Measurements from ENCODE around the gene SURF6.
"Not testable (repeated sequence)": the region's sequence is repeated elsewhere in the genome, so short reads cannot be mapped to it uniquely, and the experiment has no call there.

SURF6 gene

DNA sequence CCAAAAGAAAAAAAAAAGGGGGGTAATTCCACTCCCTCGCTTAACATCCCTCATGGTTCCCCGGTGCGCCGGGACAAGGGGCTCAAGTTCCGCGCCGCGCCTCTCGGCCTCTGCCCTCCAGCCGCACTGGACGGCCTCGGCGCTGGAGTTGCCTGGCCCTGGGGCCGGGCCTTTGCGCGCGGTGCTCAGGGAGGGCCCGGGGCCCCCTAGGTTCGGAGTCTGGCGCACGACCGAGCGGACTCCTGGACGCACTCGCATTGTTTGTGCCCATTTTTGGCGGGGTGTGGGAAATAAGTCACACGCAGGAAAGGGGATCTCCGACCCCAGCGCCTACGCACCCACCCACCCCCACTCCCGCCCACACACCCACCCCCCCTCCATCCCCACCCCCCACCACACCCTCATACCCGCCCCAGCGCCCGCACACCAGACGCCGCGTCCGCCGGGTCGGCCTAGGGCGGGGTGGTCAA, 11.6 kb upstream of the SURF6 start:
- DNase-seq: peak; percentile 69

GRCh38 chr9:133346021-133346785, 10.2 kb upstream of the SURF6 start:
- DNase-seq: no peak

DNA sequence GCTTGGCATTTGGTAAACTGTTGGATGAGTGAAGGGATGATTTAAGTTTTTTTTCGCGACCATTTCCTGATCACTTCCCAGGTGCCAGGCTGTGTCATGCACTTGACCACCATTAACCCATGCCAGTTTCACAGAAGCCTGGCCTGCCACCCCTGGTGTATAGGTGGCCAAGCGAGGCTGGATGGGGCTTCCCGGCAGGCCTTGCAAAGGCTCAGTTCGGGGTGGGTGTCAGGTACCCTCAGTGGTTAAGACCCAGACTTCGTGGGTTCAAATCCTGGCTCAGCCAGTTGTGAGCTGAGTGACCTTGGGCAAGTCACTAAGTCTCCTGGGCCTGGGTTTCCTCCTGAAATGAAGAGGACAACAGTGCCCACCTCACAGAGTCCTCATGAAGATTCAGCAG, 9.6 kb upstream of the SURF6 start:
- no peak for DNase-seq

DNA sequence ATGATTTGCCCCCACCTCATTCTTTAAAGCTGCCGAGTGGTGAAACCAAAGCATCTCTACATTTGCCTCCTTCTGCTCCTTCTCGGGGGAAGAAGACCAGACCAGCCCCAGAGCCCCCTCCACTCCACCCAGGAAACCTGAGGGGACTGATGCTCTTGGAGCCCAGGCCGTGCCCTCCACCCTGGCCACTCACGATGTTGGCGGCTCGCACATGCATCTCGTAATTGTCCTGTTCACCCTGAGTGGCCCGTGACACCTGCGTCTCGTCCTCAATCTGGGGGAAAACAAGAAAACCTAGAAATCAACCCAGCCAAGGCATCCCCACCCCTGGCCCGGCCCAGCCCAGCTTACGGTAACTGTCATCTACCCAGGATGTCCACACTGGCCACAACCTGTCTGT, 9.0 kb upstream of the SURF6 start:
- no peak for DNase-seq

DNA sequence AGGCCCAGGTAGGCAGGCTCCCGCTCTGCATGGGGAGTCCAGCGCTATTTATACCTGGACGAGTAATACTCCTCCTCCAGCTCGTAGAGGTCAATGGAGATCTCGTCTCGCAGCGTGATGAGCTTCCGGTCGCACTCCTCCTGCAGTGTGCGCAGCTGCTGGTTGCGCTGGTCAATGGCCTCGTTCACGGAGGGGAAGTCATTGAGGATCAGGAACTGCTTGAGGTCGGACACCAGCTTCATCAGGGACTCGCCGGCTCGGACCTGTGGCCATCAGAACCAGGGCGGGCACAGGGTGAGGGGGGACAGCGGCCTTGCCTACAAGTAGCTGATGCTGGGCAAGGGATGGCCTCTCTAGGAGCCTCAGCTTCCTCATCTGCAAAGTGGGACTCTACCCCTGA, 8.1 kb upstream of the SURF6 start:
- DNase-seq: no peak

- no peak for DNase-seq
Observed at GRCh38 chr9:133342570-133342969, 6.6 kb upstream of the SURF6 start.

GRCh38 chr9:133342069-133342406, 6.0 kb upstream of the SURF6 start:
- no peak for DNase-seq

DNA sequence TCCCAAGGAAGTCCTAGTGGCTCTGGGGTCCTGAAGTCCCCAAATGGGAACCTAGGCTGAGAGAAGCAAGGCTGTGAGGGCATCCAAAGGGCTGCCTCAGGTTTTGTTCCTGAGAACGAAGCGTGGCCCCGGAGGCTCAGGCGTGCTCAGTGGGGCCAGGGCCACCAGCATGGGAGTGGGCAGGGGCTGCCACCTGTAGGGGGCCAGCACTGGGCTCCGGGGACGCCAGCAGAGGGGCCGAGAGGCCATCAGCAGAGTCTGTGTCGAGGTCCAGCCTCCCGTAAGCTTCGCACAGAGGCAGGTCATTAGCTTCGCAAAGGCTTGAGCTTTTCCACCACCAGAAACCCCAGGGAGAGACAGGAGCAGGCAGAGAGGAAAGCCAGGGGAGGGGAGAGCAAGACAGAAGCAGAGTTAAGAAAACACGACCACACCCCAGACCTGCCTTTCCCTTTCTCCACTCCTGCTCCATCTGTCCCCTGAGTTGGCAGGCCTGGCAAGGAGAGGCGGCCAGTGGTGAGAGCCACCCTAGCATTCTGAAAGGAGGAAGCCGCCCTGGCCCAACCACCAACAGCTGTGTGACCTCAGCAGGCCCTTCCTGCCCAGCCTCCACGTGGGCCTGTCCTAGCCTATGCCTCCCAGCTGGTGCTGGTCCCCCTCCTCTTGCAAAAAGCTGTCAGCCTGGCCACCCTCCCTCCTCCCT, 5.5 kb upstream of the SURF6 start:
- DNase-seq: no peak

DNA sequence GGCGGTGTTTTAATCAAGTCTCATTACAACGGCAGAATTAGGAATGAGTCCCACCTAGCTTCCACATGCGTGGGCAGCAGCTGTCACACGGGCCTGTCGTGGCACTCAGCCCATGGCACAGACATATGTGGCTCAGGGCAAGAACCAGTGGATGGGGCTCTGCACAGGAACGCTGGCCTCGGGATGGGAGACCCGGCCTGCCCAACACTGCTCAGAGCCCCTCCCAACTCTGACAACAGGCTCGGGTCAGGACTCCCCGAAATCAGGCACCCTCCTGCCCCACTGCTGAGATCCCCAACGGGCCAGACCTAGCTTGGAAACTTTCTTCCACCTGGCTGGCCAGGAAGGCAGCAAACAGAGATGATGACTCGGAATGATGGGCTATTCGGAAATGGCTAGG, 4.9 kb upstream of the SURF6 start:
- DNase-seq: no peak

DNA sequence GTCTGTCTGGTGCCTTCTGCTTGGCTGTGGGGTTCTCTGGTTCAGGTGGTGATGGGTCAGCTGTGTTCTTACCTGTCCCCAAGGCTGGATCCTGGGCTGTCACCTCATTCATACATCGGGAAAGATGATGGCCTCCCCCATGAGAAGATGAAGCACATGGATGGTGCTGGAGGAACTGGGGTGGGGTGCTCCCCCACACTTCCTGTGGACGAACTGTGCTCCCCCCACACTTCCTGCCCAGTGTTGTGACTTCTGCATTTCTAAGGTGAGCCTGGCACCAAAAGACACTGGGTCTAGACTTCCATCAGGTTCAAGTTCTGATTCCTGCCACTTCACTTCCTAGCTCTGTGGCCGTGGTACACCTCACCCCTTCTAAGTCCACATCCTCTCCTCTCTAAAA, 4.3 kb upstream of the SURF6 start:
- no peak for DNase-seq

DNA sequence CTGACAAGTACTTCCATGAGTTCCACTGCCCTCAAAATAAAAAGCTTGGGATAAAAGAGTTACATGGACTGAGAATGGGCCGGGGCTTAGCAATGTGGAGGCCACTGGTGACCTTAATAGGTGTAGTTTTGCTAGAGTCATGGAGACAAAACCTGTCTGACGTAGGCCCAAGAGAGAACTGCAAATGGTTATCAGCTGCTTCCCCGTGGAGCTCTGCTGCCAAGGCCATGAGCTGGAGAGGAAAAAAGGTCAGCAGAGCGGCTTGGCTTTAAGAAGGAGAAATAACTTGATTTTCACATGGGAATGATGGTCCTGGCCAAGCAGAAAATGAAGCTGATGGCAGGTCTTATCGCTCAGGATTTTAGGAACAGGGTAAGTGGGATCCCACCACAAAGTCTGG, 3.7 kb upstream of the SURF6 start:
- no peak for DNase-seq

DNA sequence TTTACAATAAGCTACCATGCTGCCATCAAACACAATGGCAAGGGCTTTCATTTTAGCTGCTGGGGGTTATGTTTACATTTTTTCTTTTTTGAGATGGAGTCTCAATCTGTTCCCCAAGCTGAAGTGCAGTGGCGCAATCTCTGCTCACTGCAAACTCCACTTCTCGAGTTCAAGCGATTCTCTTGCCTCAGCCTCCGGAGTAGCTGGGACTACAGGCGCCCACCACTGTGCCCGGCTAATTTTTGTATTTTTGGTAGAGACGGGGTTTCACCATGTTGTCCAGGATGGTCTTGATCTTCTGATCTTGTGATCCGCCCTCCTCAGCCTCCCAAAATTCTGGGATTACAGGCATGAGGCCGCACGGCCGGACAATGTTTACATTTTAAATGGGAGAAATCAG, 1.1 kb downstream of the SURF6 start:
- not testable (repeated sequence) for DNase-seq

DNA sequence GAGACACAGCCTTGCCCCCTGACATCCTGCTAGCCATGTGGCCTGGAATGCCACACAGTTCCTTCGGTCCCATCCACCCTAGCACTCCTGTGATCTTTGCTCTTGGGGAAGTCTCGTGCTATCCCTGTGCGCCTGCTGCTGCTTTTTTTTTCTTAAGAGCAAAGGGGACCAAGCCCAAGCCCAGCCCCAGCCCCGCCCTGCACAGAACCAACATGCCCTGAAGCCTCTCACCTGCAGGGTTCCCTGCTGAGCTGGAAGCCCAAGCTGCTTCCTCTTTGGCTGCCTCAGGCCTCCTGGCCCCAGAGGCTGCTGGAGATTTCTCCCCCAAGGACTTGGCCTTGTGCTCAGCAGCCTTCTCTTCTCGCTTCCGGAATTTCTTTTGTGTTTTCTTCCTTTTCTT, 1.8 kb downstream of the SURF6 start:
- DNase-seq: no peak

DNA sequence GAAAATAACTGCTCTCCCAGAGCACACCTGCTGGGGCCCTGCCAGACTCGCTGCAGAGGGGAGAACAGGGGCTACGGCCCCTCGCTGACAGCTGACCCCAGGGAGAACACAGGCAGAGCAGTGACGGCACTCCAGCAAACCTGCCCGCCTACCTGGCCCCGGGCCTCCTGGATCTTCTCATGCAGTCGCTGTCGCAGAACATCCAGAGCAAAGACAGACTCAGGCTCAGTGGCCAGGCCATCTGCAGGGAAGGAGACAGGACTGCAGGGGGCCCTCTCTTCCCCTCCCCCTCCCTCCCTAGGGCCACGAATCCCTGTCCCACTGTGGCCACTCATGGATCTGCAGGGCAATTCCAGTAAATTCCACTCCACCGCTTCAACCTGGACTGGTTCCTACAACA, 2.4 kb downstream of the SURF6 start:
- DNase-seq: no peak

GRCh38 chr9:133333011-133333410, 3.0 kb downstream of the SURF6 start:
- no peak for DNase-seq

DNA sequence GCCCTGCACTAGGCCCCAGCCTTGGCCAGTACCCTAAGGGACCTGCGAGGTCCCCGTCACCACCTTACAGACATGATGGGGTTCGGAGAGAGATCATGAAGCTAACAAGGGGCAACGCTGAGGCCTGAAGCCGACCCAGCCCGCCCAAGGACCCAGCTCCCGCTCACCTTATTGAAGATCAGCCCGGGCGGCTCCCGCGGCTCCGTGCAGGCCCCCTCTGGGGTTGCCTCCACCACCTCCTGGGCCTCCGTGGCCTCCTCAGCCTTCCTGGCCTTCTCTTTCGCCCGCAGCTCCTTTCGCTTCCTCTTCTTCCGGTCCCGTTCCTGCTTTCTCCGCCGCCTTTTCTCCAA, 3.6 kb downstream of the SURF6 start:
- no peak for DNase-seq

DNA sequence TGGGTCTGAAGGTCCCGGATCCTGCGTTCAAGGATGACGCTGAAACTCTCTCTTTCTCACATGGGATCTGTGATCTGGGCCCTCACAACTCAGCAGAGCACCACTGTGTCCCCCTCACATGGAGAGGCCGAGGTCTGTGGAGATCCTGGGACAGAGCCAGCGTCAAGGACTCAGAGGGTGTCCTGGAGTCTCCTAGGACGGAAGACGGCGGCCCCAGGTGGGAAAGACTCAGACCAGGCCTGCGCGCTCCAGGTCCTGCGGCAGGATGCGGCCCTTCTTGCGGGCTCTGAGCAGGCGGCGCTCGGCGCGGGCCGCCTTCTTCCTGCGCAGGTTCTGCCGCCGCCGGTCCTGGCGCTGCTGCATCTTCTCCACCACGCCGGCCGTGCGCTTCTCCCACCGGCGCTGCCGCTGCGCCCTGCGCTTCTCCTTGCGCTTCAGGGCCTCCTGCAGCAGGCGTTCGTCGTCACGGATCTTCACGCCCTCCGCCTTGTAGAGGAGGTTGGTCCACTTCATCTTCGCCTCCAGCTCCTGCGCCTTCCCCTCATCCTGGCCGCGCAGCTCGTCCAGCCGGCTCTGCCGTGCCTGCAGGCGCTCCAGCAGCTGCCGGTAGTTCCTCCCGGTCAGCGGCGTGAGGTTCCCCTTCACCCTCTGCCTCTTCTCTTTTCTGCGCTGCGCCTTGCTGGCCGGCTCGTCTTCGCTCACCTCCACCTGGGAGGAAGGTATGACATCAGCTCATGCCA, 4.2 kb downstream of the SURF6 start:
- no peak for DNase-seq

GRCh38 chr9:133331221-133331620, 4.8 kb downstream of the SURF6 start:
- DNase-seq: no peak

DNA sequence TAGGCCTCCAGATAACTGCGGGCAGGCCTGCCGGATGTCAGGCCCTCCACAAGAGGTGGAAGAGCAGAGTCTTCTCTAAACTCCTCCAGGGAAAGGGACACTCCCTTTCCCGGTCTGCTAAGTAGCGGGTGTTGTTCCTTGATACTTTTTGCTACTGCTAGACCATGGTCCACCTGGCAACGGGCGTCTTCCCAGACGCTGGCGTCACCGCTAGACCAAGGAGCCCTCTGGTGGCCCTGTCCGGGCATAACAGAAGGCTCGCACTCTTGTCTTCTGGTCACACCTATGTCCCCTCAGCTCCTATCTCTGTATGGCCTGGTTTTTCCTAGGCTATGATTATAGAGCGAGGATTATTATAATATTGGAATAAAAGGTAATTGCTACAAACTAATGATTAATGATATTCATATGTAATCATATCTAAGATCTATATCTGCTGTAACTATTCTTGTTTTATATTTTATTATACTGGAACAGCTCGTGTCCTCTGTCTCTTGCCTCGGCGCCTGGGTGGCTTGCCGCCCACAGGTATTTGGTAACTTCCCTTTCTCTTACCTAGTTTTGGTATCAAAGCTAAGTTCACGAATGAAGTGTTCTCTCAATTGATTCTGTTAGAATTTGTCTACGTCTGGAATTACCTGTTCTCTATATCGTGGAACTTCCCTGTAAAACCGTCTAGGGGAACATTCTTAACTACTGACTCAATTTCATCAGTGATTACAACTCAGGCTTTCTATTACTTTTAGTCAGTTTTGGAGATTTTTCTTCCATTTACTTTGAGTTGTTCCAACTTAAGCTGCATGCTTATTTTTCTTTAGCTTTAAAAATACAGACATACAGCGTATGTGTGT, 6.5 kb downstream of the SURF6 start:
- DNase-seq: not testable (repeated sequence)

DNA sequence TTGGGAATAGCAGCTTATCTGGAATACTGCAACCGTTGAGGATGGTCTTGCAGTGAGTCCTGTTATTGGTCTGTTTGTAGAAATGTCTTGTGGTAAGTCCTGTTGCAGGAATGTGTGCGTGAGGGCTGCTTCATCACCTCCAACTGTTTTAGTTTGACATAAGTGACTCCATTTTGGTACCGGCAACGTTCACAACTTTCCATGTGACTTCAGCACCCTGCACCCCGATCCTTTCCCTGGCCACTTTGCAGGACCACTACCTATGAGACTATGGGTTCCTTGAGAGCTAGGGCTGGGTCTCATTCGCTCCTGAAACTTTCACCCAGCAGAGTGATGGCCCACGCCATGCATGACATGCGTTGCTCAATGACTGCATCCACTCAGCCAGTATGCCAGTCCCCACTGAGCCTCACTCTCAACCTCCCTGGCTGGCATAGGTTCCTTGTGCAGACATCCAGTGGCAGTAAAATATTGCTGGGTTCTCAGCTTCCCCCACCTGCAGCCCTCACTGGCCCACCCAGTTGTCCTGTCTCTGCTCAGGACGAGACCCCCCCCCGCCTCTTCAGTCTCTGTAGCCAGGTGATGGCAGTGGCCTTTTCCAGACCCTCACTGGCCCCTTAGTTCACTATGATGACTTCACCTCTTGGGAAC, 8.0 kb downstream of the SURF6 start:
- no peak for DNase-seq

DNA sequence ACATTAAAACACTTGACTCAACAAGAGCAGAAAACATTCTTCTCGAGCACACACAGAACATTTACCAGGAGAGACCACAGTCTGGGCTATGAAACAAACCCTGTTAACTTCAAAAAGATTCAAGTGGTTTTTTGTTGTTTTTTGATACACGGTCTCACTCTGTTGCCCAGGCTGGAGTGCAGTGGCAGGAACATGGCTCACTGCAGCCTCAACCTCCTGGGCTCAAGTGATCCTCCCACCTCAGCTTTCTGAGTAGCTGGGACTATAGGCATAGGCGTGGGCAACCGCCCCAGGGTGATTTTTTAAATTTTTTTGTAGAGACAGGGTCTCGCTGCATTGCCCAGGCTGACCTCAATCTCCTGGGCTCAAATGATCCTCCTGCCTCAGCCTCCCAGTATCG, 9.0 kb downstream of the SURF6 start:
- DNase-seq: not testable (repeated sequence)

GRCh38 chr9:133323991-133324703, 11.8 kb downstream of the SURF6 start:
- DNase-seq: no peak

Data from CD4-positive, alpha-beta T cell treated with Interleukin-17A for 1 hour (primary cell).